Middle frontal gyrus (tissue), 1 donor: Measurements from ENCODE around the gene ACP7.
"Not testable (repeated sequence)": the region's sequence is repeated elsewhere in the genome, so short reads cannot be mapped to it uniquely, and the experiment has no call there.

ENCODE experiments used
- DNase-seq: peaks from one replicate; pipeline ENCODE4 v3.0.0-alpha.2; 2015; ENCODE audit warnings: low spot score; ENCODE audit errors: extremely low spot score

ACP7 gene, protein sequence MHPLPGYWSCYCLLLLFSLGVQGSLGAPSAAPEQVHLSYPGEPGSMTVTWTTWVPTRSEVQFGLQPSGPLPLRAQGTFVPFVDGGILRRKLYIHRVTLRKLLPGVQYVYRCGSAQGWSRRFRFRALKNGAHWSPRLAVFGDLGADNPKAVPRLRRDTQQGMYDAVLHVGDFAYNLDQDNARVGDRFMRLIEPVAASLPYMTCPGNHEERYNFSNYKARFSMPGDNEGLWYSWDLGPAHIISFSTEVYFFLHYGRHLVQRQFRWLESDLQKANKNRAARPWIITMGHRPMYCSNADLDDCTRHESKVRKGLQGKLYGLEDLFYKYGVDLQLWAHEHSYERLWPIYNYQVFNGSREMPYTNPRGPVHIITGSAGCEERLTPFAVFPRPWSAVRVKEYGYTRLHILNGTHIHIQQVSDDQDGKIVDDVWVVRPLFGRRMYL

DNA sequence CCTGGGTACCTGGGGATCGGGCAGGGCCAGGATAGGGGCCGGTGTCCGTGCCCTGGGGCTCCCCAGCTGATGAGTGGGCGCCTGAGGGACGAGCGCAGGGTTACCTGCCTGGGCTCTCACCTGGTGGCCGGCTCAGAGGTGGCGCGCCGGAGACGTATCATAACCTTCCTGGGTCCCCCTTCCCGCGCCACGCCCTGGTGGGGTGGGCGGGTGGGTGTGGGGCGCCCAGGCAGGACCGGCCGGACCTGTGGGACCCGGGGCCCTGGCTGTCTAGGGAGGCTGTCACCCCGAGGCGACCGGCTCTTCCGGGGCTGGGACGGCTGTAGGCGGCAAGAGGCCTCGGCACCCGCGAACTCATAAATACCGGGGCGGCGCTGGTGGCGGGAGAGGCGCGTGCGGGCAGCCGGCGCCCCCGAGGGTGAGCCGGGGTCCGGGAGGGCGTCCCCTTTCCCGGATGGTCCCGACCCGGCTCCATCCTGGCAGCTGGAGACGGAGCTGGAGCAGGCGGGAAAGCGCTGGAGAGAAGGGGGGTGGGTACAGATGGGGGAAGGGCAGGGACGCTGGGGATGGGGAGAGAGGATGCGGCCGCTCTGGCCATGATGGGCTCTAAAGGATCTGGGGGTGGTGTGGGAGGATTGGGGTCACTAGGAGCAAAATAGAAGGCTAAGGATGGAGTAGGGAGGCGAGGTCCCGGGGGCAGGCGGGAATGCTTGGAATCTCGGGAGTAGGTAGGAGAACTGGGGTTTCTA, at the start of gene ACP7:
Gene ACP7 (plus strand): TSS at position 386 of the 749 bp plus-strand sequence. CDS start 902 bp downstream, outside the sequence.
- DNase-seq: no peak

DNA sequence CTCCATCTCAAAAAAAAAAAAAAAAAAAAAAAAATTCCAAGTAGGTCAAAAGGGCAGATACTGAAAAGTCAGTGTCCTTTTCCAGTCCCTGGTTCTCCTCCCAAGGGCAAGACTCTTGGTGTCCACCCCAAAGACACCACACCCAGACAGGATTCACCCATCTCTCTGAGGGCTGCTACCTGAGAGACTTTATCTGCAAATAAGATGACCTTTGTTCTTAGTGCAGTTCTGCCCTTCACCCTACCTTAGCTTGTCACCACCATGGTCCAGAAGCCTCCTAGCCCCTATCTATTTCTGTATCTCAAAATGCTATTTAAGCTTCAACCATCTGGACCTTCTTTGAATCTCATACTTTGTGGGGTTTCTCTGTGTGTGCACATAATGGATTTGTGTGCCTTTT, 47.6 kb upstream of the ACP7 start:
- DNase-seq: no peak

DNA sequence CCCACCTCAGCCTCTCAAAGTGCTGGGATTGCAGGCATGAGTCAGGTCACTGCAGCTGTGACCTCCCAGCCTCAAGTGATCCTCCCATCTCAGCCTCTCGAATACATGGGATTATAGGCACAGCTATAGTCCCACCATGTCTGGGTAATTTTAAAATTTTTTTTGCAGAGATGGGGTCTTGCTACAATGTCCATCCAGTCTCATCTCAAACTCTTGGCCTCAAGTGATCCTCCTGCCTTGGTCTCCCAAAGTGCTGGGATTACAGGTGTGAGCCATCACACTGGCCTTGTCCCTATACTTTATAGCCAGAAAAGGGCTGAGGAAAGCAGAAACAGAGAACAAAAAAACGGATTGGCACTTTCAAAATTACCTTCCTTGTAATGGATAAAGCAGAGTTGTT, 47.0 kb upstream of the ACP7 start:
- no peak for DNase-seq

DNA sequence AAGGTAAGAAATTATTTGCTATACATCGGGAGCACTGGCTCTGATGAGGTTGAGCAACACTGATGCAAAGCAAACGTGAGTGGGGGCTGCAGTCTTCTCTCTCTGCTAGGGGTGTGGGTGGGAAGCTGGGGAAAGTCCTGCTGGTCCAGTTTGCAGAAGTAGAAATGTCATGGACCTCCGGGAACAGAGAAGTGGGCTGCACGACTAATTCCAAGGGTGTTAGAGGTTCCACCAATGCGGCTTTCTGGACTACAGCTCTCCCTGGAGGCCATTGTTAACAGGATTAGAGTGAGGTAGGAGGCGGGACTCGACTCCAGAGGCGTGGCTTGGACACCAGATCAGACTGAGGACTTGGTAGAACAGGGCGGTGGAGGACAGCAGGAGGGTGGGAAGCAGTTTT, 46.1 kb upstream of the ACP7 start:
- DNase-seq: no peak

DNA sequence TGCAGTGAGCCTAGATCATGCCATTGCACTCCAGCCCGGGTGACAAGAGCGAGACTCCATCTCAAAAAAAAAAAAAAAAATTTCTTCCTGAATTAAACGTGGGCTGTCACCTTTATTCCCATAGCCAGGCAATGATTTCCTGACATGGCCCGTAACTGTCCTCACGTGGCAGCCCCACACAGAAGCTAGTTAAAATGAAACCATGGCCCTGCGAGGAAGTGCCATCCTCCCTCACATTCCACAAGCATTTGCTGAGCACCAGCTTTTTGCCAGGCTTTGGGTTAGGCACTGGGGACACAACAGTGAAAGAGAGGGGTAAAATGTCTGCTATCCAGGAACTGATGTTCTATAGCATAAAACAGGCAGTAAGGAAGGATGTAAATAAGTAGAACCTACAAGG, 38.7 kb upstream of the ACP7 start:
- DNase-seq: no peak

DNA sequence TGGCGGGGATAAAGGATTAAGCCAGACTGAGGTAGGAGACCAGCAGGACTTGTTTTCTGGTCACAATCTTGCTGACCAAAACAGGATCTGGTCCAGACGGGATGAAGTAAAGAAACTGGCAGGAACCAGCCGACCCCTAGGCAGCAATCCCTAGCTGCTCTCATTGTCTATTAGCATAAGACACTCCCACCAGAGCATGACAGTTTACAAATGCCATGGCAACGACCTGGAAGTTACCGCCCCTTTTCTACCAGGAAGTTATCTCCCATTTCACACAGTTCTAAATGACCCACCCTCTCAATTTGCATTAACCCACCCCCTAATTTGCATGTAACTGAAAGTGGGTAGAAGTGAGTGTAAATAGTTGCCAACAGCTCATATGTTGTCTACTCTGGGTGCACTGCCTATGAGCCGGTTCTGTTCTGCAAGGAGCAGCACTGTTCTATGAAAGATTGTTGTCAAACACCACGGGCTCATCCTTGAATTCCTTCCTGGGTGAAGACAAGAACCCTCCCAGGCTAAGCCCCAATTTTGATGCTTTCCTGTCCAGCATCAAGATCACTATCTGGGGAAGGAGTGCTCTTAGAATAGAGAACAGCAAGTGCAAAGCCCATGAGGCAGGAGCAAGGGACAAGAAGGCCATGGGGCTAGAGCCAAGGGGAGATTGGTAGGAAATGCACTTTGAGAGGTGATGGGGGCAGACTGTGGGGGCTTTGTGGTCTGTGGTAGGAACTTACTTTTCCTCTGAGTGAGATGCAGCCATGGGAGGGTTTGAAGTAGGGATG, 37.9 kb upstream of the ACP7 start:
- no peak for DNase-seq

DNA sequence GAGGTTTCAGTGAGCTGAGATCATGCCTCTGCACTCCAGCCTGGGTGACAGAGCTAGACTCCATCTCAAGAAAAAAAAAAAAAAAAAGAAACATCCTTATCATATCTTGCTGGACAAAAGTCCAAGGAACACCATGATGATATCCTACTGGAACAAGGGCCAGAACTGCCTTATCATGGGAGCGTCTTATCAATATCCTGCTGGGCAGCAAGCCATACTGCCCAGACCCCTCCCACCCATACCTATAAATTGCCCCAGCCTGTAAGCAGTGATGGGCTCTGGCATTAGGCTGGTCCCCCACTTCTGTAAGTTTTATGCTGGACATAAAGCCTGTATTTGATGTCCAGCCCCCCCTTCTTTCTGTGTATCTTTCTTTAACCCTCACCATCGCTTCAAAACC, 37.1 kb upstream of the ACP7 start:
- no peak for DNase-seq

DNA sequence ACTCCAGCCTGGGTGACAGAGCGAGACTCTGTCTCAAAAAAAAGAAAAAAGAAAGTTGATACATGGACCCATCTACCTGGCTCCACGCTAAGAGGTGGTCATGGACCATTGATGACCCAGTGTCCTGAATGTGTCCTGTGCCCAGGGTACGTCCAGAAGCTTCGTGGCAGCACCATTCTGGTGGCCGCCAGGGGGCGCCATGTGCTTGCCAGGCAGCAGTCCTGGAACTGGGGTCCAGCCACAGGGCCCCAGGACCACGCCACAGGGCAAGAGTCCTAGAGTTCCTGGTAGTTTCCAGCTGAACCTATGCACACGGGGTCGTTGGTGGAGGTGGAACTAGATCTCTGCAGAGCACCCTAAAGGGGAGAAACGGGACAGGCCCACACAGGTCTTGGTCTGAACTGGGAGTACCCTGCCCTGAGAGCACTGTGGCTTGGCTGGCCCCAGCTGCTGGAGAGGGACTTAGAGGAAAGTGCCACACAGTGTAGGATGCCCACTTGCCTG, 31.9 kb upstream of the ACP7 start:
- peak; percentile 31 for DNase-seq

DNA sequence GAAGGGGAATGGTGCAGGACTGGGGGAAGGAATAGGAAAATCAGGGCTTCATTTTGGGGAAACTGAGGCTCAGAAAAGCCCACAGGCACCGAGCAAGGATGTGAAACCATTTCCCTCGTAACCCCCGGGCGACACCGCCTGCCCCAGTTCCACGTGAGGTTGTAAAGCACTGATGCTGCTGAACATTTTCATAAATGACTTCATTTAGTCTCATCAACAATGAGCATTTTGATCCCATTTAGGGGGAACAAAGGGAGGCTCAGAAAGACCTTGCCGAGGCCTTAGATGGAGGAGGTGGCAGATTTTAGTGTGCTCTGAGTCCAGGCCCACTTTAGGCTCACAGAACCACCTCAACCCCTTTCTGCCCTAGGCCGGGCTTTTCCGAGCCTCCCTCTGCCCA, 31.3 kb upstream of the ACP7 start:
- DNase-seq: peak; percentile 15

DNA sequence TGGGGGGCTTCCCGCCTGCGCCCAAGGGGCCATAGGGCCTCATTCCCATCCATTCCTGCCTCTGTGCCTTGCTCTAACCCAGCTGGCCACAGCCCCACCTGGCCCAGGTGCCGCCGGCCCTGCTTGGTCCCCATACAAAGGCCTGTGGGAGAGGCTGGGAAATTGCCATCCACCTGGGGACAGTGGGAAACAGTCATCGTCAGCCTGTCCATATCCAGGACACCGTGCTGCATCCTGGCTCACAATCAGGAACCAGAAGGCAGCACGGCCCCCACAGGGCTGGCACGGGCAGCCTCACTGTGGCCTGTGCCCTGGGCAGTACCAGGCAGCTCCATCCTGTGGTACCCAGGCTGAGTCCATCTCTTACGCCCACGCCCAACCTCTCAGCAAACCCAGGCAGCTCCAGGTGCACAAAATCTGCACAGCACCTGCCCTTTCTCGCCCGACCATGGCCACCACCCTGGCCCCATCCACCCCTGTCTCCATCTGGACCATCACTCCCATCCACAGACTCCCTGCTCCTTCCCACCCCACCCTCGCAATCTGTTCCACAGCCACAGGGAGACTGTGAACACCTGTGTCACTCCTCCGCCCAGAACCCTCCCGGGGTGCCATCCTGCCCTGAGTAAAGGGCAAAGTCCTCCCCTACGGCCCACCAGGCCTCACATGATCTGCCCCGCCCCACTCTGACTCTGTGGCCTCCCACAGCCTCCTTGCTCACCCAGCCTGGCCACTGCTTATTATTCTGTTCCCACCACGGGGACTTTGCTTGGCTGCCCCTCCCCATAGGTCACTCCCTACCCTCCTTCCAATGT, 30.7 kb upstream of the ACP7 start:
- no peak for DNase-seq

DNA sequence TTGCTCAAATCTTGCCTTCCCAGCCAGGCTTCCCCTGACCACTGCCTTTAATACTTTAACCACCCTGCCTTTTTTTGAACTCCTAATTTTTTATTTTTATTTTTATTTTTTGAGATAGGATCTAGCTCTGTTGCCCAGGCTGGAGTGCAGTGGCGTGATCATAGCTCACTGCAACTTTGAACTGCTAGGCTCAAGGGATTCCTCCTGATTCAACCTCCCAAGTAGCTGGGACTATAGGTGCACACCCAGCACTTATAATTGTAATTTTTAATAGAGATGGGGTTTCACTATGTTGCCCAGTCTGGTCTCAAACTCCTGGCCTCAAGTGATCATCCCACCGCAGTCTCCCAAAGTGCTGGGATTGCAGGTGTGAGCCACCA, 30.1 kb upstream of the ACP7 start:
- DNase-seq: no peak

DNA sequence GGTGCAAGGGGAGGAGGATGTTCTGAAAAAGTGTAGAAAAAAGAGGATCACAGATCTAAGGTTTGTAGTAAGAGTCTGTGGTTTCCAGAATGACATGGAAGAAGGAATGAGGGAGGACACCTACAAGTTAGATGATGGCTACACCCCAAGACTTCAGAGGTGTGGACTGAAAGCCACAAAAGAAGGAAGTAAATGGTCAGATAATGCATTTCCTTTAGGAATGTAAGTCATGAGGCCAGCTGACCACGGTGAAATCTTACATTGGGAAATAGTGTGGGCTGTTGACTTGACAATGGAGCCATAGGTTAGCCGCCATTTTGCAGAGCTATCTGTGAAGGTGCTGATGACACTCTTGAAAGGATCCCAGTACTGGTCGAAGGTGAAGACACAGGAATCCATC, 26.6 kb upstream of the ACP7 start:
- no peak for DNase-seq

DNA sequence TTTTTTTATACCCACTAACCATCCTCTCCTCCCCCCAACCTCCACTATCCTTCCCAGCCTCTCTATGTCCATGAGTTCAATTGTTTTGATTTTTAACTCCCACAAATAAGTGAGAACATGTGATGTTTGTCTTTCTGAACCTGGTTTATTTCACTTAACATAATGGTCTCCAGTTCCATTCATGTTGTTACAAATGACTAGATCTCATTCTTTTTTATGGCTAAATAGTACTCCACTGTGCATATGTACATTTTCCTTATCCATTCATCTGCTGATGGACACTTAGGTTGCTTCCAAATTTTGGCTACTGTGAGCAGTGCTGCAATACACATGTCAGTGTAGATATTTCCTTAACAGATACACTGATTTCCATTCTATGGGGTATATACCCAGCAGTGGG, 24.9 kb upstream of the ACP7 start:
- no peak for DNase-seq

DNA sequence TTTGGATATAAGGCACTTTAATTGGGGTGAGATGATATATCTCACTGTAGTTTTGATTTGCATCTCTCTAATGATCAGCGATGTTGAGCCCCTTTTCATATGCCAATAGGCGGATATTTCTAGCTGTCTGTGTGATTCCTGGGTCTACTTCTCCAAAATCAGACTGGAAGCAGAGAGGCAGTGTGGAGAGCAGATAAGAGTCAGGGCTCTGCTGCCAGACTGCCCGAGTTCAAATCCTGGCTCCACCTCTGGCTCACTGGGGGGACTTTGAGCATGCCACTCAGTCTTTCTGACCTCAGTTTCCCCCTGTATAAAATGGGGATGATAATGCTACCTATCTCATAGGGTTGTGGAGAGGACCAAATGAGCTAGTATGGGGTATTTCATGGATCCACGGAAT, 24.0 kb upstream of the ACP7 start:
- DNase-seq: no peak

DNA sequence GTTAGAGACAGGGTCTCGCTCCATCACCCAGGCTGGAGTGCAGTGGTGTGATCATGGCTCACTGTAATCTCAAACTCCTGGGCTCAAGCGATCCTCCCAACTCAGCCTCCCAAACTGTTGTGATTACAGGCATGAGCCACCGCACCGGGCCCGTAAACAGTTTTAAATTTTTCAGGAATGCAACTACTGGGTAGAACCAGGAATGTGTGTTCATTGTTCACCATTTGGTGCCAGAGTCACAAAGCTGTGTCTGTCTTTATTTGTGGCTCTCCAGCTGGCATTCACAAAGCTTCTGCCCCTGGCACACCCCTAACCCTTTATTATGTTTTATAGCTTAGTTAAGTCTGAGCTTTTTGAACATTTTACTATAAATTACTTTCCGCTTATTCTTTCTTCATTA, 19.8 kb upstream of the ACP7 start:
- no peak for DNase-seq

DNA sequence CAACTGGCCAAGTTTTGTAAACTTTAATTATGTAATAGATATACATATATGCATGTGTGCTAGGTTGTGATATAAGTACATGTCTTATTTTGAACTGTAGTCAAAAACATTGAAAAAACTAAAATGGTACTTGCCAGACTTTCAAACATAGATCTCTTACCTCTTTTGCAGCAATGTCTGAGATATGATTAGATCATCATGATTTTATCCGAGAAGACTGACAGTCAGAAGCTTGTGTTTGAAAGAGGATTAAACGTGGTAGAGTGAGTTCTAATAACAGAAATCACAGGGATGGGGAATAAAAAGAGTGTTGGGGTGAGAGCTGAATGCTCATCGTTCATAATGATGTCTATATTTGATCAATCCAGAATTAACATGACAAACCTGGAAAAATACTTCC, 18.2 kb upstream of the ACP7 start:
- DNase-seq: no peak

DNA sequence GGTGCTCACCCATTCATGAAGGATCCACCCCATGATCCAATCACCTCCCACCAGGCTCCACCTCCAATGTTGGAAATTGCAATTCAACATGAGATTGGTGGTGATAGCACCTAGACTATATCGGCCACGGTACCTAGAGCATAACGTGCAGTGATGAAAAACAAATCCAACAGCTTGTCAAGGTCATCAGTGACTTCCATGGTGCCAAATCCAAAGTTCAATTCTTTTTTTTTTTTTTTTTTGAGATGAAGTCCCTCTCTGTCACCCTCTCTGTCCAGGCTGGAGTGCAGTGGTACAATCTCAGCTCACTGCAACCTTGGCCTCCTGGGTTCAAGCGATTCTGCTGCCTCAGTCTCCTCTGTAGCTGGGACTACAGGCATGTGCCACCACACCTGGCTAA, 17.1 kb upstream of the ACP7 start:
- no peak for DNase-seq

DNA sequence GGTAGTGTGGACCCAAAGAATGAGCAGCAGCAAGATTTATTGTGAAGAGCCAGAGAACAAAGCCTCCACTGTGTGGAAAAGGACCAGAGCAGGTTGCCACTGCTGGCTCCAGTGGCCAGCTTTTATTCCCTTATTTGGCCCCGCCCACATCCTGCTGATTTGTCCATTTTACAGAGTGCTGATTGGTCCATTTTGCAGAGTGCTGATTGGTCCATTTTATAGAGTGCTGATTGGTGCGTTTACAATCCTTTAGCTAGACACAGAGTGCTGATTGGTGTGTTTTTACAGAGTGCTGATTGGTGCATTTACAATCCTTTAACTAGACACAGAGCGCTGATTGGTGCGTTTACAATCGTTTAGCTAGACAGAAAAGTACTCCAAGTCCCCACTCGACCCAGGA, 15.9 kb upstream of the ACP7 start:
- DNase-seq: not testable (repeated sequence)

DNA sequence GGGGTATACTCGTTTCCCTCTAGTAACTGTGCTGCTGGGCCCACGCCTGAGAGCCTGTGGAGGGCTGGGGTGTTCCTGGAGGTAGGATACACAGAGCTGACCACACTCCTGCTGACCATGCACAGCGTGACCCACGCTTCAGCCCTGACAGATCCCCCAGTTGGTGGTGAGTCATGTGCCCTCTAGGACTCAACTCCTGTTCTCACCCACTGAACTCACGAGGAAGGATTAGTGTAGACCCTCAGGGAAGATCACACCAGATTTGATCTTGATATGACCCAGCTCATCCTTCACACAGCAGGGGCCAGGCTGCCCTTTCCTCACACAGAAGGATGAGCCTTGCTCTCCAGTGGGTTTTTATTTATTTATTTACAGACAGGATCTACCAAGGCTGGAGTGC, 13.3 kb upstream of the ACP7 start:
- no peak for DNase-seq

DNA sequence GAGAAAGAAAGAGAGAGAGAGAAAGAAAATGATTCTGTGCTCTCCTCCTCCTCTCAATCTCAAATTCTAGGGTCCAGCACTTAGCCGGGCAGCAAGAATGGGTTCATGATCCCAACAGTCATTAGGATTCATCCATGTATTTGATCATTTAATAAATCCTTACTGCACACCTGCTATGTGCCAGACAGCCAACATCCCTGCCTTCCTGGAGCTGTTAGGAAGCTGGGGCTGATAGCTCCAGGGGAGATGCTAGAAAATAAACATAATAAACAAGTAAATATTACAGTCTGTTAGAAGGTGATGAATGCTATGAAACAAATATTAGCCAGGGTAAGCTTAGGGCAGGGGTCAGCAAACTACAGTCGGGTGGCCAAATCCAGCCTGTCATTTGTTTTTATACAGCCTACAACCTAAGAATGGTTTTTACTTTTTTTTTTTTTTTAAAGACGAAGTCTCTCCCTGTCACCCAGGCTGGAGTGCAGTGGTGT, 9.9 kb upstream of the ACP7 start:
- no peak for DNase-seq

DNA sequence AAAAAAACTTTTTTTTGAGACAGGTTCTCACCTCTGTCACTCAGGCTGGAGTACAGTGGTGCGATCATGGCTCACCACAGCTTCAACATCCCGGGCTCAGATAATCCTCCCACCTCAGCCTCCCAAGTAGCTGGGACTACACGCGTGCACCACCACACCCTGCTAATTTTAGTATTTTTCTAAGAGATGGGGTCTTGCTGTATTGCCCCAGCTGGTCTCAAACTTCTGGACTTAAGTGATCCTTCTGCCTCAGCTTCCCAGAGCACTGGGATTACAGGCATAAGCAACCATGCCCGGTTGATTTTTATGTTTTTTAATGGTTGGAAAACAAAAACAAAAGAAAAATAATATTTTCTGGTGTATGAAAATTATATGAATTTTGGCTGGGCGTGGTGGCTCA, 9.2 kb upstream of the ACP7 start:
- no peak for DNase-seq
